HTERT RPE-1 (cell line): ENCODE data around the gene CNIH4.
"Not testable (repeated sequence)": the region's sequence is repeated elsewhere in the genome, so short reads cannot be mapped to it uniquely, and the experiment has no call there.

Source experiments
- in situ Hi-C: fragments of 300-500 bp; cut with MboI; formaldehyde crosslinking; loops from 4 replicates; pipeline ENCODE4 v1.14.3; 2020; ENCODE audit warnings: low sequenced_read_pairs

The CNIH4 gene

GRCh38 chr1:224356685-224357625 is at the start of gene CNIH4:
CNIH4 (plus strand) TSS chr1:224356879; CDS start chr1:224356925, 46 bp downstream.
- in situ Hi-C loops: no loop called here

DNA sequence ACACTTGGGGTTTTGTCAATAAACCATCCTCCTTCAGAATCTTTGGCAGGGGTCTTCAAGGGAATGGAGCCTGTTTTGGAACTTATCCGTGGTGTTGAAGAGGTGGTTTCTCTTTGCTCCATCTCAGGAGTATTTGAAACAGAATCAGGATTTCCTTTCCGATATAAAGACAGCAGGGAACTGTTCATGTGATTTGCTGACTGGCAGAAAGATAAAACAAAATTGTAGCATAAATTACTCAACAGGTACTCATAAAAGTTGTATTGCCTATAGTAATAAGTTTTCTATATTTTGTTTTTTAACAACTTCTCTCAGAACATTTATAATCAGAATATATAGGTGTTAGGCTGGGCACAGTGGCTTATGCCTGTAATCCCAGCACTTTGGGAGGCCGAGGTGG is 48.6 kb upstream of the CNIH4 start:
- in situ Hi-C loops: no loop called here

DNA sequence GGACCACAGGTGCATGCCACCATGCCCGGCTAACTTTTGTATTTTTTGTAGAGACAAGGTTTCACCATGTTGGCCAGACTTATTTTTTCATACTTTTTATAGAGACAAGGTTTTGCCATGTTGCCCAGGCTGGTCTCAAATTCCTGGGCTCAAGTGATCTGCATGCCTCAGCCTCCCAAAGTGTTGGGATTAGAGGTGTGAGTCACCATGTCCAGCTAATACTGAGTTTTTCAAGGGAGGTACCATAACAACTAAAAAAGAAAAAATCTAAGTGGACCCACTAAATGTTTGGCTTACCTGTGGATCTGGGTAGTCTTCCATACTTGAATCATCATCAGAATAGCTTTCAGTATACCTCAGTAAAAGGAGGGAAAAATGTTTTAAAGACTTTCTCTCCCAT is 45.2 kb upstream of the CNIH4 start:
- in situ Hi-C loops: not testable (repeated sequence)

DNA sequence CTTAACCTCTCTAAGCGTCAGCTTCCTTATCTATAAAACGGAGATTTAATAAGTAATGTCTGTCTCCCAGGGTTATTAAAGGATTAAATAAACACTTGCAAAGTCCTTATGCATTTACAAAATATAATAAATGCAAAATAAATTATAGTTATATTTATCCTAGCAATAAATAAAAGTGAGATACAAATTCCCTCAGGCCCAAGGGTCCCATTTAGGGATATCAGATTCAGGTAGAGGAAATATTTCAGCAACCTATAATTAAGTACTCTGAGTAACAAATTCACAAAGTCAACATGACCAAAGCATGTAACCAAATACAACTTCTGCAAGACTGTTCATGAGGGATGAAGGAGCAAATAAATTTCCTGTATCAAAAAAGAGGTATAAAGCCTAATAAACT is 44.7 kb upstream of the CNIH4 start:
- in situ Hi-C loops: no loop called here

DNA sequence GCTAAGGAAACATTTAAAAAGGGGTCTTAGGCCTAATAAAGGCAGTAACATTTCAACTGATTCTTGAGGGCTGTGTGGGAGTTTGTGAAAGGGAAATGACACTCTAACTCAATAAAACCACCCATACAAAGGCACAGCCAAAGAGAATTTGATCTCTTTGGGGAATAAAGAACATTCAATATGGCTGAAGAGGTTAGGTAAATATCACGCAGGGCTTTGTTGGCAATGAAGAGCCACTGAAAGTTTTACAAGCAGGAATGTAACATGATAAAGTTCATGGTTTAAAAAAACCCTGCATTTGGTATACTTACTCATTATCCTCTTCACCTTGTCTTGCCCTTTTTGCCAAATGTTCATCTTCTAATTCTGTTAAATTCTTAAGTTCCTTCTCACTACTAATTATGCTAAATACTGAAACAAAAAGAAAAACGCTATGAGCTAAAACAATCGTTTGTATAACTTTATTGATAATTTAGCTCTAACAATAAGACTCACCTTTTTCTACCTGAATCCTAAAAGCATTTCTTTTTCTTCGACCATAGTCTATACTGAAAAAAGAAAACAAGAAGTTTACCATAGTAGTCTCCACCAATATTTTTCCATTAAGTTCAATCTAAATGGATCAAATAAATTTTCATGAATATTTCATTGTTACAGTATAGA is 39.2 kb upstream of the CNIH4 start:
- in situ Hi-C loops: no loop called here

GRCh38 chr1:224321706-224322105 is 35.0 kb upstream of the CNIH4 start:
- in situ Hi-C loops: no loop called here

DNA sequence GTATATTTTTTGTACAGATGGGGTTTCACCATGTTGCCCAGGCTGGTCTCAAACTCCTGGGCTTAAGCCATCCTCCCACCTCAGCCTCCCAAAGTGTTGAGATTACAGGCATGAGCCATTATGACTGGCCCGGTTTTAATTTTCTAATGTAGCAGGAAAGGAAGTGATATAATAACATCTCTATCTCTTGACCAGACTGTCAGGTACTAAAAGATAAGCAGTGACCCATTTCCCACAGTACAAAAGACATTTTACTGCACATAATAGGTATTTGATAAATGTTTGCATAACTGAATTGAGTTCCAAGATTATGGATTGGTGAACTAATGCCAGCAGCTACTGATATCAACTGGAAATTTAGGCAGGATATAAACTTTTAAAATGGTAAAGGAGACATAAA is 30.7 kb upstream of the CNIH4 start:
- in situ Hi-C loops: no loop called here

DNA sequence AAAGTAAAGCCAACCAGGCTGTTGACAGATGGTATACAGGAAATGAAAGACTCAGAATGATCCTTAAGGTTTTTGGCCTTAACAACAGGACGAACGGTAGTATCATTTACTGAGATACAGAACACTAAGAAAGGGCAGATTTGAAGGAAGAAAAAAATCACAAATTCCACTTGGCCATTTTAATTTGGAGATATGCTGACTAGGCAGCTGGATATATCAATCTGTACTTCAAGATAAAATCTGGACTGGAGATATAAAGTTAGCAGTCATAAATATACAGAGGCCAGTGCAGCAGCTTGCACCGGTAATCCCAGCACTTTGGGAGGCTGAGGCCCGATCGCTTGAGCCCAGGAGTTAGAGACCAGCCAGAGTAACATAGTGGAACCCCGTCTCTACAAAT is 28.0 kb upstream of the CNIH4 start:
- in situ Hi-C loops: no loop called here

DNA sequence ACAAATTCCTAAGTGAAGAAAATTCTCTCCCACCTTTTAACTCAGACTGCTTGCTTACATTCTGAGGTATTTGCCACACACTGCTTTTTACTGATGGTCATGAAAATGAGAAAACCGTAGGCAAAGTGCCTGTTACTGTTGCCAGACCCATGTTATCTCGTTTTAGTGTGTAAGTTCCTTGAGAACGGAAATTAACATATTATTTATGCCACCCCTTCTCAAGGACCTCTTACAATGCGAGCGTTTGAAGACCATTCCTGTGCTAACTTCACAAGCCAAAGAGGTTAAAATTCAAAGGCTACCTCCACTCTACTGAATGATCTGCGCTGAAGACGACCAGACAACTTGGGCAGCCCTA is 27.2 kb upstream of the CNIH4 start:
- in situ Hi-C loops: no loop called here

DNA sequence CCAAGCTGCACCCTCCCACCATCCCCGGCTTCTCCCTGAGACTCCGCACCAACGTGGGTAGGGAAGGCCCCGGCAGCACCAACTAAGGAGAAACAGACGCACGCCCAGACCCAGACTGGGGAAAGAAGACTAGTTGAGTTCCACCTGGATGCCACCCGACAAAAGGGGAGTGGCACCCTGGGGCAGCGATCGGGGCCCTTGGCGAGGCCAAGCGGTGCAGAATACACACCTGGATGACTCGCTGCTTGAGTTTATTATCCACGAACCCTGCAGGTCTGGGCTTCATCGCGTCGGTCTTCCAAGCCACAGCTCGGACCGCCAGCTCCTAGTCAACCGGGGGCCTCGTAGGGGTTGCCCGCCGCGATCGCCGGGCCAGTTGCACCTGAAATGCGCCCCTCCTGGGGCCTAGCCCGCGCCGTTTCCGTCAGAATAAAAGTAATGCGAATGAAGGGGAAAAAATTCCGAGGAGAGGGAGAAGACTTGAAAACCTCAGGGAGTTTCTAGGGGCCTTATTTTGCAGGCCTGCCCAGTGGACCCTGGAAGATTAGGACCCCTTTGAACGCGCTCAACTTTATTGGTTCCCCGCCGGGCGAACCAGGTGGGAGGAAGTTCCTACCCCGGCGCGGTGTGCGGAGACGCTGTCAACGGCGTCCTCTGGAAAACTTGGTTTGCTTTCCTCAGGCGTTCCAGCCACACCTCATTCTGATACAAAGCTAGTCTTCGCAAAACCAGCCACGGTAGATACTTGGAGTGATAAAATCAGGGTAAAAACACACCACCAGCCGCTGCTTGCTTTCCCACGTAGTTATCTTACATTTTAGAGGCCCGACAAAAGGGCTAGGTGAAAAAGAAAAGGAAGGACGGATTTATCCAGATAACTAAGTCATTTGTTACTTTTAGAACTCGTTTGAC is 26.6 kb upstream of the CNIH4 start, which contains the start of gene NVL:
TSS of gene NVL (minus strand) at position 331 of the 912 bp plus-strand sequence. CDS start at position 286, 45 bp downstream.
- in situ Hi-C loops: no loop called here

- in situ Hi-C loops: no loop called here
These were observed 25.4 kb upstream of the CNIH4 start for GRCh38 chr1:224331326-224331725.

DNA sequence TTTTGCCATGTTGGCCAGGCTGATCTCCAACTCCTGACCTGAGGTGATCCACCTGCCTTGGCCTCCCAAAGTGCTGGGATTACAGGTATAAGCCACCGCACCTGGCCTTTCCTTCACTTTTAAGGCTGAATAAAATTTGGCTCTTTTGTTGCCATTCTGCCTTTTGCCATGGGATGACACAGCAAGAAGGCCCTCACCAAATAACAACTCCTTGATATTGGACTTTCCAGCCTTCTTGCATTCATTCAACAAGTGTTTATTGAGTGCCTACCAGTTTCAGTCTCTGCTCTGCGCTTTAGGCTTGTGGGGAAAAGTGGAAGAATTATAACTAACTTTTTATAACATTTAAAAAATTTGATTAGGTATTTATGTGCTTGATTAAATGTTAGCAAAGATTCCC is 24.9 kb upstream of the CNIH4 start:
- in situ Hi-C loops: no loop called here

DNA sequence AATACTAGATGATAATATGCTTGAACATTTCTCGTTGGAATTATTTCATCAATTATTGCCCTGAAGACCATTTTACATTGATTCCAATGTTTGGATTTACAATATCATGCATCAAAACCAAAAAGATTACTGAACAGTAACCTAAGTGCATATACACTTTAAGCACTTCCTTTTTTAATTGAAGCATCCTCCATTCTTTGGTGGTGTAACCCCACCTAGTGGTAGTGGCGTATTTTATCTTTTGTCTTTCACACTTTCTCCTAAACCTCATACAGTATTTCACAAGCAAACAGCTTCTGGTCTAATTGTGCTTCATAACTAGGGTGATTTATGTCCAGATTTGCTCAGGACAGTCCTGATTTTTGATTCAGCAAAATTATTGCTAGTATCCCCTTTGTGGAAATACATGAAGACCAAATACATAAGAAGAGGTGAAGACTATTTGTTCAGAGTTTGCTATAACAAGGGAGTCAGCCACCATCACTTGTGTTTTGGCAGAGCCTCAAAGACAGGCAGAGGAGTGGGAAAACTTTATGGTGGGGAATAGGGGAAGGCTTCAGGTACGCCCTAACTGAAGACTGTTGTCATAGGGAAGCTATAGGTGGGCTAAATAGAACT is 23.3 kb upstream of the CNIH4 start:
- in situ Hi-C loops: no loop called here

- in situ Hi-C loops: no loop called here
These were observed 22.5 kb upstream of the CNIH4 start for GRCh38 chr1:224333939-224334786.

DNA sequence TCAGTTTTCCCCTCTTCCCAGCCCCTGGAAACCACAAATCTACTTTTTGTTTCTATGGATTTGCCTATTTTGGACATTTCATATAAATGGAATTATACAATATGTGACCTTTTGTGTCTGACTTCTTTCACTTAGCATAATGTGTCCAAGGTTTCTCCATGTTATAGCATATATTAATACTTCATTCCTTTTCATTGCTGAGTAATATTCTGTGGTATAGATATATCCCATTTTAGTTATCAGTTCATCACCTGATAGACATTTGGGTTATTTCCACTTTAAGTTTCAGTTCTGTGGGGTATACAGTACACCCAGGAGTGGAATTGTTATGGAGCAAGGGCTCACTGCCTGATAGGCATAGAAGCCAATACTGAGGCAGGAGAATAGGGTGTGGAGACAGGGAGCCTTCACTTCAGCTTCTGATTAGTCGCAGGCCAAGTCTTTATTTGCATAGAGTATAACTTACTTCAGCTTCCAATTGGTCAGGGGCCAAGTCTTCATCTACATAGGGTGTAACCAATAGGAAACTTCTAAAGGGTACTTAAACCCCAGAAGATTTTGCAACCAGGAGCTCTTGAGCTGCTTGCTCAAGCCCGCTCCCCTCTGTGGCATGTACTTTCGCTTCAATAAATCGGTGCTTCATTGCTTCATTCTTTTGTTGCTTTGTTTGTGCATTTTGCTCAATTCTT is 18.4 kb upstream of the CNIH4 start:
- in situ Hi-C loops: no loop called here

- in situ Hi-C loops: no loop called here
These were observed 17.1 kb upstream of the CNIH4 start for GRCh38 chr1:224339442-224340033.

DNA sequence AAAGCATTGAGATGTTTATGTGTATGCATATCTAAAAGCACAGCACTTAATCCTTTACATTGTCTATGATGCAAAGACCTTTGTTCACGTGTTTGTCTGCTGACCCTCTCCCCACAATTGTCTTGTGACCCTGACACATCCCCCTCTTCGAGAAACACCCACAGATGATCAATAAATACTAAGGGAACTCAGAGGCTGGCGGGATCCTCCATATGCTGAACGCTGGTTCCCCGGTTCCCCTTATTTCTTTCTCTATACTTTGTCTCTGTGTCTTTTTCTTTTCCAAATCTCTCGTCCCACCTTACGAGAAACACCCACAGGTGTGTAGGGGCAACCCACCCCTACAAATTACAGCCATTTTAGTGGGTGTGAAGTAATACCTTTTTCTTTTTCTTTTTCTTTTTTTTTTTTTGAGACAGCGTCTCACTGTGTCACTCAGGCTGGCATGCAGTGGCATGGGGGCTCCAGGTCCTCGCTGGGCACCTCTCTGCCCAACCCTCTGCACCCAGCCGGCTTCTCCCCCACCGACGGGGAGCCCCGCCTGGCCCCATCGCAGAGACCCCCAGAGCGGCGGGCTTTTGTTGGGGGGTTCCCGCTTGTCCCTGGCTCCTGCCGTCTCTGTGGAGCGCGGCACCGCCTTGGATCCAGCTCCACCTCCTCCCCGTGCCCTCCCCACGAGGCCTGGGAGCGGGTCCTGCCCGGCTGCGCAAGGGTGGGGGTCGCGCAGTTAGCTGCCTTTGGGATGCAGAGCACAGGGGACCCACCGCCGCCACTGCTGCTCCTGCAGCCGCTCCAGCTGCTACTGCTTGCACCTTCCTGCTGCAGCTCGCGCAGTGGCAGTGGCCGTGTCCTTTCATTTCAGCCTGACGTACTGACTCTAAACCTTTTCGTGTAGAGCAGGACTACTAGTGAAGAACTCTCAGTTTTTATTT is 16.0 kb upstream of the CNIH4 start:
- in situ Hi-C loops: not testable (repeated sequence)

DNA sequence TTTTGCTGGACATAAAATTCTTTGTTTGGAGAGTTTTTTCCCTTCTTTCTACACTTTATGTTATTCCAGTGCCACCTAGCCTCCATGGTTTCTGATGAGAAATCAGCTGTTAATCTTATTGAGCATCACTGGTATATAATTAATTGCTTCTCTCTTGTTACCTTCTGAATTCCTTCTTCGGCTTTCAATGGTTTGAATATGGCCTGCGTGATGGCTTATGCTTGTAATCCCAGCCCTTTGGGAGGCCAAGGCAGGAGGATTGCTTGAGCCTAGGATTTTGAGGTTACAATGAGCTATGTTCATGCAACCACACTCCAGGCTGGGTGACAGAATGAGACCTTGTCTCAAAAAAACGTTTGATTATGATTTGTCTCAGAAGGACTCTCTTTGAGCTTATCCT is 13.0 kb upstream of the CNIH4 start:
- in situ Hi-C loops: no loop called here
